Measurements from ENCODE around the gene MYMX.

Gene MYMX

DNA sequence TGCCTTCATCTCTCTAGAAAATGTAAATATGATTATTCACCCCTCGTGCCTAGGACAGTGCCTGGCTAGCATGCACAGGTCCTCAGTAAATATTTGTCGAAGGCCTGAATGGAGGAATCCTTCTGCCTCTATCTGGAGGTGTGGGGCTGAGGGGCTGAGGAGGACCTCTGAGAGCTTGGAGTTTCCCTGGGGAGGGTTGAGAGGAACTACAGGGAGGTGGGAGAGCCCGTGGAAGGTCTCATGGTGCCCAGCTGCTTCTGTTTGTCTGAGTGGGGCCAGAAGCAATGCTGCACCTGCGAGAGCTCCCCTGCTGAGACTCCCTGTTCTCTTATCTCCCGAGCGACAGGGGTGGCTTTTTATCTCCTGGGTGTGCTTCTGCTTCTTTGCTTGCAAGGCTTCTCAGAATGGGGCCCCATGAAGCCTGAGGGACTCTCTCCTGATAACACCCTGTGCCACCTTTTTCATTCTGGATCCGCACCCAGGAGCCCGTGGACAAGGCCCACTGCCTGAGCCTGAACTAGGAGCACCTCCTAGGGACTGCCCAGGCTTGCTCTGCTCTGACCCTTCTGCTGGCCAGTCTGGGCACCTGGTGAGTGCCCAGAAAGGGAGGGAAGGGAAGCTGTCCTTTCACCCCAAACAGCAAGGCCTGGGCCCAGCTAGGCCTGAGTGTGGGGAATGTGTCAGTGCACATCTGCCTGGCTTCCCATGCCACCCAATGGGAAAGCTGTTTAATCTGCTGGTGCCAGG, 9.0 kb downstream of the MYMX start:
- DNase-seq (ENCODE audit: low spot score) = peak; percentile 23
- TF ChIP-seq, protein P1, sequence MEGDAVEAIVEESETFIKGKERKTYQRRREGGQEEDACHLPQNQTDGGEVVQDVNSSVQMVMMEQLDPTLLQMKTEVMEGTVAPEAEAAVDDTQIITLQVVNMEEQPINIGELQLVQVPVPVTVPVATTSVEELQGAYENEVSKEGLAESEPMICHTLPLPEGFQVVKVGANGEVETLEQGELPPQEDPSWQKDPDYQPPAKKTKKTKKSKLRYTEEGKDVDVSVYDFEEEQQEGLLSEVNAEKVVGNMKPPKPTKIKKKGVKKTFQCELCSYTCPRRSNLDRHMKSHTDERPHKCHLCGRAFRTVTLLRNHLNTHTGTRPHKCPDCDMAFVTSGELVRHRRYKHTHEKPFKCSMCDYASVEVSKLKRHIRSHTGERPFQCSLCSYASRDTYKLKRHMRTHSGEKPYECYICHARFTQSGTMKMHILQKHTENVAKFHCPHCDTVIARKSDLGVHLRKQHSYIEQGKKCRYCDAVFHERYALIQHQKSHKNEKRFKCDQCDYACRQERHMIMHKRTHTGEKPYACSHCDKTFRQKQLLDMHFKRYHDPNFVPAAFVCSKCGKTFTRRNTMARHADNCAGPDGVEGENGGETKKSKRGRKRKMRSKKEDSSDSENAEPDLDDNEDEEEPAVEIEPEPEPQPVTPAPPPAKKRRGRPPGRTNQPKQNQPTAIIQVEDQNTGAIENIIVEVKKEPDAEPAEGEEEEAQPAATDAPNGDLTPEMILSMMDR (IDR thresholded peaks at IDR 0.05; ENCODE audit: extremely low read depth, missing control alignments) = no peak

- TF ChIP-seq, protein P1 (IDR thresholded peaks at IDR 0.05; ENCODE audit: extremely low read depth, missing control alignments) = no peak
These were observed 9.8 kb downstream of the MYMX start for GRCh38 chr6:44226368-44227147.

DNA sequence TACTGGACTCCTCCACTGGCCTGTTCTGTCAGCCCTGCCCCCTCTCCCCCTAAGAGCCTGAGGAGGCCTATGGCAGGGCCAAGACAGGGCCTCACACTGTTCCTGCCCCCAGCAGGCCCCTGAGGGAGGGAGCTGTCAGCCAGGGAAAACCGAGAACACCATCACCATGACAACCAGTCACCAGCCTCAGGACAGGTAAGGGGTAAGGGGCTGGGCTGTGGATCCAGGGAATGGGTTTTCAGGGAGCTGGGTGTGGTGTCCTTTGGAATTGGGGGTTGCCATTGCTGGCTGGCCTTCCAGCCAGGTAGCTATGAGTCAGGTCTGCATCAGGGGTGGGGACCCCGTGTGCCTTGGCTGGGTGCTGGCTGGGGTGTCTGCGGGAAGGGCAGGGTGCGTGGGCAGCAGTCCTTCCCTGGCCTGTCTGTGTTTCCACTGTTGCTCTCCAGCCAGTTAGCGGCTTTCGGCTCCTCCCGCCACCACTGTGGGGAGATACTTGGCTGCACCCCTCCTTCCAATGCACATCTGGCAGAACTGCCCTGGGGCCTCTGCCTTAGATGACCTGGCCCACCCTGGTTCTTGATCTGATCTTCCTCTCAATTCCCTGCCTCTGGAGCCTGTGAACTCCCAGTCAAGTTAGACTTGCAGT, 10.5 kb downstream of the MYMX start:
- peak; percentile 10 for DNase-seq (ENCODE audit: low spot score)
- TF ChIP-seq, protein P1 (IDR thresholded peaks at IDR 0.05; ENCODE audit: extremely low read depth, missing control alignments) = no peak

More at GRCh38 chr6:44226368-44227147, 9.8 kb downstream of the MYMX start:
- DNase-seq (ENCODE audit: low spot score) = peak; percentile 12

DNA sequence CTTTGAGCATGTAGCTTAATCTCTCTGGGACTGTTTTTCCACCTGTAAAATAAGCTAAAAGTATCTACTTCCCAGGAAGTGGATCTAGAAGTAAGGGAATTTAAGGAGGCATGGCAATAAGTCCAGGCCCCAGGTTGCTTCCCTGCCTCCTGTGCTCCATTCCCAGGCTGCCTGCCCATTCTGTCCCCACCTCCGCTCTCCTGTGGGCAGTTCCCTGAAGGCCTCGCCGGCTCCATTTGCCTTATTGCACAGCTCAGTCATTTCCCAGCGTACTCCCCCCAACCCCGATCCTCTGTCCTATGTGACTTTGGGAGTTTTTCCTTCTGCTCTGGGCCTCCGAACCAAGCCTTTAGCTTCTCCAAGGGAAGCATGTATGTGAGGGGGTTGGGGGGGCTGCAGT, 11.3 kb downstream of the MYMX start:
- peak; percentile 3 for DNase-seq (ENCODE audit: low spot score)
- TF ChIP-seq, protein P1 (IDR thresholded peaks at IDR 0.05; ENCODE audit: extremely low read depth, missing control alignments) = no peak

DNA sequence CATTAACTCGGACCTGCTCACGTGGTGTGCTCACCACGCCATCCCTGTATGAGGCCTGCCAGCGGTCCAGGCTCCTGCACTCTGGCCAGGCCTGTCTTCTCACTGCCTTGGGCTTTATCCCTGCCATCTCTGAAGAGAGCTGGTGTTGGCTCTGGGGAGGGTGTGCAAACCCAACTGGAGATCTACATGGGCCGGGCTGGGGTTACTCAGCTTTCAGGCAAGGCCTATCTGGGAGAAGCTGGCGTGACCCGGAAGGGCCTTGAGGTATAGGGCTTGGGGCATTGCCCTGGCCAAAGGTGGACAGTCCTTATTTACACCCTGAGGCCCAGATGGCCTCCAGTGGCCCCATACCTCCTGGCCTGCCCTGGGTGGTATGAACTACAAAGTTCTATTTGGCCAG, 11.7 kb downstream of the MYMX start:
- TF ChIP-seq, protein P1 (IDR thresholded peaks at IDR 0.05; ENCODE audit: extremely low read depth, missing control alignments) = no peak
- DNase-seq (ENCODE audit: low spot score) = no peak

- no peak for DNase-seq (ENCODE audit: low spot score)
These were observed 12.1 kb downstream of the MYMX start for GRCh38 chr6:44228836-44229235.

More at GRCh38 chr6:44228836-44229235, 12.1 kb downstream of the MYMX start:
- TF ChIP-seq, protein P1 (IDR thresholded peaks at IDR 0.05; ENCODE audit: extremely low read depth, missing control alignments) = no peak
